ENCODE results near the gene CDH13.

The CDH13 gene

GRCh38 chr16:83599789-83600462 lies 973.2 kb downstream of the CDH13 start:
- no peak for DNase-seq

- DNase-seq: no peak
Observed at GRCh38 chr16:83602761-83603722, 976.3 kb downstream of the CDH13 start.

GRCh38 chr16:83603723-83604570 lies 977.2 kb downstream of the CDH13 start:
- no peak for DNase-seq

- no peak for DNase-seq
Observed at GRCh38 chr16:83606486-83607030, 979.8 kb downstream of the CDH13 start.

GRCh38 chr16:83609178-83609577 lies 982.4 kb downstream of the CDH13 start:
- DNase-seq: no peak

GRCh38 chr16:83615141-83615952 lies 988.6 kb downstream of the CDH13 start:
- DNase-seq: no peak

GRCh38 chr16:83615953-83616350 lies 989.2 kb downstream of the CDH13 start:
- DNase-seq: no peak

GRCh38 chr16:83619381-83620150 lies 992.8 kb downstream of the CDH13 start:
- DNase-seq: no peak

- no peak for DNase-seq
Observed at GRCh38 chr16:83622010-83622409, 995.2 kb downstream of the CDH13 start.

GRCh38 chr16:83623091-83623730 lies 996.4 kb downstream of the CDH13 start:
- DNase-seq: no peak

GRCh38 chr16:83623892-83624291 lies 997.1 kb downstream of the CDH13 start:
- DNase-seq: no peak

GRCh38 chr16:83624429-83625120 lies 997.8 kb downstream of the CDH13 start:
- DNase-seq: no peak

- DNase-seq: no peak
Observed at GRCh38 chr16:83626204-83626603, 999.4 kb downstream of the CDH13 start.

GRCh38 chr16:83626676-83627075 lies 999.9 kb downstream of the CDH13 start:
- DNase-seq: no peak

GRCh38 chr16:83627996-83628395 lies 1001.2 kb downstream of the CDH13 start:
- no peak for DNase-seq

- DNase-seq: no peak
Observed at GRCh38 chr16:83629426-83629825, 1002.7 kb downstream of the CDH13 start.

GRCh38 chr16:83629836-83630235 lies 1003.1 kb downstream of the CDH13 start:
- DNase-seq: no peak

GRCh38 chr16:83630979-83631378 lies 1004.2 kb downstream of the CDH13 start:
- DNase-seq: no peak

GRCh38 chr16:83633286-83633685 lies 1006.5 kb downstream of the CDH13 start:
- no peak for DNase-seq

GRCh38 chr16:83648347-83648746 lies 1021.6 kb downstream of the CDH13 start:
- no peak for DNase-seq

All from activated CD4-positive, alpha-beta T cell treated with anti-CD3 and anti-CD28 coated beads, Interleukin-2, amount 50 U/mL, for 16 hours (primary cell).